ENCODE data around the gene PRPF6. TPM values are rescaled to one million over a fixed set of nuclear protein-coding genes. Genes with fewer than 3 reads are reported as not detected.

The PRPF6 gene
- total and polyA plus RNA-seq, 2 of the 13 experiments (the other 11 are each of a cell fraction or from before 2014, with no cell fraction given): 63.7 to 101 TPM

DNA sequence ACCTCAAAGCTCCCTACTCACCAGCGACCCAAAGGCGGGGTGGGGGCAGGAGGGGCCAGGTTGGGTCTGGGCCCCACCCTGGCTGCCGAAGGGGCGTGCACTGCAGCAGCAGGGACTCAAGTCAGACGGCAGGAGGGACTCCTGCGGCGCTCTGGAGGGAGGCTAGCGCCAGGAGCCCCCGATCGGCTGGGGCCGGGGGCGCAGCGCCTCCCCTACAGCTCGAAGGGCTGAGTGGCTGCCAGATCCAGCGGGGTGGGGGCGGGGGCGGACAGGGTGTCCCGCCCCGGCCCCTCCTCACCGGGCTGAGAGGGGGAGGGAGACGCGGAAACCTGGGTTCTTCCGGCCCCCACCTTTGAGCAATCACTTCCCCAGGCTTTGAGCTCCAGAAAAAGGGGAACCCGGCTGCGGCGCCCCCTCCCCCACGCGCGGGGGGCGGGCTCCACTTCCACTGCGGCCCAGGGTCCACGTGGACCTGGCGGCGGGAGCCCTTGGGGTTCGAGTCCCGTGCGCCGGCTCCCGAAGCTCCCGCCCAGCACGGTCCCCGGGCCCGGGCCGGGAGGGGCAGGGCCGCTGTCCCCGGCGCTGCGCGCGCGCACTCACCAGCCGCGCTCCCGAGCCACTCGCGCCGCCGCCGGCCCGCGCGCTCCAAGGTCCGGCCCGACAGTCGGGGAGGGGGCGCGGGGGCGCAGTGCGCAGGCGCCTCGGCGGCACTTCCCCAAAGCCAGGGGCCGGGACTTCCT, 98.5 kb downstream of the PRPF6 start, which contains the start of gene RGS19 (continued):
- TF ChIP-seq, protein P1, sequence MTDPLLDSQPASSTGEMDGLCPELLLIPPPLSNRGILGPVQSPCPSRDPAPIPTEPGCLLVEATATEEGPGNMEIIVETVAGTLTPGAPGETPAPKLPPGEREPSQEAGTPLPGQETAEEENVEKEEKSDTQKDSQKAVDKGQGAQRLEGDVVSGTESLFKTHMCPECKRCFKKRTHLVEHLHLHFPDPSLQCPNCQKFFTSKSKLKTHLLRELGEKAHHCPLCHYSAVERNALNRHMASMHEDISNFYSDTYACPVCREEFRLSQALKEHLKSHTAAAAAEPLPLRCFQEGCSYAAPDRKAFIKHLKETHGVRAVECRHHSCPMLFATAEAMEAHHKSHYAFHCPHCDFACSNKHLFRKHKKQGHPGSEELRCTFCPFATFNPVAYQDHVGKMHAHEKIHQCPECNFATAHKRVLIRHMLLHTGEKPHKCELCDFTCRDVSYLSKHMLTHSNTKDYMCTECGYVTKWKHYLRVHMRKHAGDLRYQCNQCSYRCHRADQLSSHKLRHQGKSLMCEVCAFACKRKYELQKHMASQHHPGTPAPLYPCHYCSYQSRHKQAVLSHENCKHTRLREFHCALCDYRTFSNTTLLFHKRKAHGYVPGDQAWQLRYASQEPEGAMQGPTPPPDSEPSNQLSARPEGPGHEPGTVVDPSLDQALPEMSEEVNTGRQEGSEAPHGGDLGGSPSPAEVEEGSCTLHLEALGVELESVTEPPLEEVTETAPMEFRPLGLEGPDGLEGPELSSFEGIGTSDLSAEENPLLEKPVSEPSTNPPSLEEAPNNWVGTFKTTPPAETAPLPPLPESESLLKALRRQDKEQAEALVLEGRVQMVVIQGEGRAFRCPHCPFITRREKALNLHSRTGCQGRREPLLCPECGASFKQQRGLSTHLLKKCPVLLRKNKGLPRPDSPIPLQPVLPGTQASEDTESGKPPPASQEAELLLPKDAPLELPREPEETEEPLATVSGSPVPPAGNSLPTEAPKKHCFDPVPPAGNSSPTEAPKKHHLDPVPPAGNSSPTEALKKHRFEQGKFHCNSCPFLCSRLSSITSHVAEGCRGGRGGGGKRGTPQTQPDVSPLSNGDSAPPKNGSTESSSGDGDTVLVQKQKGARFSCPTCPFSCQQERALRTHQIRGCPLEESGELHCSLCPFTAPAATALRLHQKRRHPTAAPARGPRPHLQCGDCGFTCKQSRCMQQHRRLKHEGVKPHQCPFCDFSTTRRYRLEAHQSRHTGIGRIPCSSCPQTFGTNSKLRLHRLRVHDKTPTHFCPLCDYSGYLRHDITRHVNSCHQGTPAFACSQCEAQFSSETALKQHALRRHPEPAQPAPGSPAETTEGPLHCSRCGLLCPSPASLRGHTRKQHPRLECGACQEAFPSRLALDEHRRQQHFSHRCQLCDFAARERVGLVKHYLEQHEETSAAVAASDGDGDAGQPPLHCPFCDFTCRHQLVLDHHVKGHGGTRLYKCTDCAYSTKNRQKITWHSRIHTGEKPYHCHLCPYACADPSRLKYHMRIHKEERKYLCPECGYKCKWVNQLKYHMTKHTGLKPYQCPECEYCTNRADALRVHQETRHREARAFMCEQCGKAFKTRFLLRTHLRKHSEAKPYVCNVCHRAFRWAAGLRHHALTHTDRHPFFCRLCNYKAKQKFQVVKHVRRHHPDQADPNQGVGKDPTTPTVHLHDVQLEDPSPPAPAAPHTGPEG (CRISPR knock-in tag; IDR thresholded peaks at IDR 0.05): 0 out of 2 replicates have a peak, but pooled peaks have one; percentile 42
- TF ChIP-seq ZNF20 (CRISPR knock-in tag; IDR thresholded peaks at IDR 0.05) (no peak), KLF16 (CRISPR knock-in tag; IDR thresholded peaks at IDR 0.05) (peak in 1 of 2 experiments; percentile 13; a peak in 1 of 4 replicates), TCF7 (IDR thresholded peaks at IDR 0.05; ENCODE audit: low read depth) (no peak), PRMT3 (CRISPR knock-in tag; IDR thresholded peaks at IDR 0.05; ENCODE audit: borderline replicate concordance, low read depth) (no peak), ZNF672 (CRISPR knock-in tag; IDR thresholded peaks at IDR 0.05) (no peak), SP140L (CRISPR knock-in tag; IDR thresholded peaks at IDR 0.05; ENCODE audit: borderline replicate concordance) (no peak), SOX6 (IDR thresholded peaks at IDR 0.05) (no peak), SOX6 (CRISPR knock-in tag; IDR thresholded peaks at IDR 0.05) (no peak), ZNF136 (CRISPR knock-in tag; IDR thresholded peaks at IDR 0.05; ENCODE audit: low read depth) (no peak)
- TF ChIP-seq, protein P2, sequence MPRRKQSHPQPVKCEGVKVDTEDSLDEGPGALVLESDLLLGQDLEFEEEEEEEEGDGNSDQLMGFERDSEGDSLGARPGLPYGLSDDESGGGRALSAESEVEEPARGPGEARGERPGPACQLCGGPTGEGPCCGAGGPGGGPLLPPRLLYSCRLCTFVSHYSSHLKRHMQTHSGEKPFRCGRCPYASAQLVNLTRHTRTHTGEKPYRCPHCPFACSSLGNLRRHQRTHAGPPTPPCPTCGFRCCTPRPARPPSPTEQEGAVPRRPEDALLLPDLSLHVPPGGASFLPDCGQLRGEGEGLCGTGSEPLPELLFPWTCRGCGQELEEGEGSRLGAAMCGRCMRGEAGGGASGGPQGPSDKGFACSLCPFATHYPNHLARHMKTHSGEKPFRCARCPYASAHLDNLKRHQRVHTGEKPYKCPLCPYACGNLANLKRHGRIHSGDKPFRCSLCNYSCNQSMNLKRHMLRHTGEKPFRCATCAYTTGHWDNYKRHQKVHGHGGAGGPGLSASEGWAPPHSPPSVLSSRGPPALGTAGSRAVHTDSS (CRISPR knock-in tag; conservative IDR thresholded peaks at IDR 0.05): no peak
- TF ChIP-seq, protein P3, sequence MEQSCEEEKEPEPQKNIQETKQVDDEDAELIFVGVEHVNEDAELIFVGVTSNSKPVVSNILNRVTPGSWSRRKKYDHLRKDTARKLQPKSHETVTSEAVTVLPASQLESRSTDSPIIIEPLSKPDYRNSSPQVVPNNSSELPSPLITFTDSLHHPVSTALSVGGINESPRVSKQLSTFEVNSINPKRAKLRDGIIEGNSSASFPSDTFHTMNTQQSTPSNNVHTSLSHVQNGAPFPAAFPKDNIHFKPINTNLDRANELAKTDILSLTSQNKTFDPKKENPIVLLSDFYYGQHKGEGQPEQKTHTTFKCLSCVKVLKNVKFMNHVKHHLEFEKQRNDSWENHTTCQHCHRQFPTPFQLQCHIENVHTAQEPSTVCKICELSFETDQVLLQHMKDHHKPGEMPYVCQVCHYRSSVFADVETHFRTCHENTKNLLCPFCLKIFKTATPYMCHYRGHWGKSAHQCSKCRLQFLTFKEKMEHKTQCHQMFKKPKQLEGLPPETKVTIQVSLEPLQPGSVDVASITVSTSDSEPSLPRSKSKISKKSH (CRISPR knock-in tag; IDR thresholded peaks at IDR 0.05; ENCODE audit: borderline replicate concordance): peak; percentile 84
- TF ChIP-seq, protein P4, sequence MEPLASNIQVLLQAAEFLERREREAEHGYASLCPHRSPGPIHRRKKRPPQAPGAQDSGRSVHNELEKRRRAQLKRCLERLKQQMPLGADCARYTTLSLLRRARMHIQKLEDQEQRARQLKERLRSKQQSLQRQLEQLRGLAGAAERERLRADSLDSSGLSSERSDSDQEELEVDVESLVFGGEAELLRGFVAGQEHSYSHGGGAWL (CRISPR knock-in tag; IDR thresholded peaks at IDR 0.05): peak; percentile 80; the same call in 1 of the 2 replicates
- TF ChIP-seq, protein P5, sequence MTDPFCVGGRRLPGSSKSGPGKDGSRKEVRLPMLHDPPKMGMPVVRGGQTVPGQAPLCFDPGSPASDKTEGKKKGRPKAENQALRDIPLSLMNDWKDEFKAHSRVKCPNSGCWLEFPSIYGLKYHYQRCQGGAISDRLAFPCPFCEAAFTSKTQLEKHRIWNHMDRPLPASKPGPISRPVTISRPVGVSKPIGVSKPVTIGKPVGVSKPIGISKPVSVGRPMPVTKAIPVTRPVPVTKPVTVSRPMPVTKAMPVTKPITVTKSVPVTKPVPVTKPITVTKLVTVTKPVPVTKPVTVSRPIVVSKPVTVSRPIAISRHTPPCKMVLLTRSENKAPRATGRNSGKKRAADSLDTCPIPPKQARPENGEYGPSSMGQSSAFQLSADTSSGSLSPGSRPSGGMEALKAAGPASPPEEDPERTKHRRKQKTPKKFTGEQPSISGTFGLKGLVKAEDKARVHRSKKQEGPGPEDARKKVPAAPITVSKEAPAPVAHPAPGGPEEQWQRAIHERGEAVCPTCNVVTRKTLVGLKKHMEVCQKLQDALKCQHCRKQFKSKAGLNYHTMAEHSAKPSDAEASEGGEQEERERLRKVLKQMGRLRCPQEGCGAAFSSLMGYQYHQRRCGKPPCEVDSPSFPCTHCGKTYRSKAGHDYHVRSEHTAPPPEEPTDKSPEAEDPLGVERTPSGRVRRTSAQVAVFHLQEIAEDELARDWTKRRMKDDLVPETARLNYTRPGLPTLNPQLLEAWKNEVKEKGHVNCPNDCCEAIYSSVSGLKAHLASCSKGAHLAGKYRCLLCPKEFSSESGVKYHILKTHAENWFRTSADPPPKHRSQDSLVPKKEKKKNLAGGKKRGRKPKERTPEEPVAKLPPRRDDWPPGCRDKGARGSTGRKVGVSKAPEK (CRISPR knock-in tag; IDR thresholded peaks at IDR 0.05; ENCODE audit: borderline replicate concordance): no peak
- TF ChIP-seq, protein P6, sequence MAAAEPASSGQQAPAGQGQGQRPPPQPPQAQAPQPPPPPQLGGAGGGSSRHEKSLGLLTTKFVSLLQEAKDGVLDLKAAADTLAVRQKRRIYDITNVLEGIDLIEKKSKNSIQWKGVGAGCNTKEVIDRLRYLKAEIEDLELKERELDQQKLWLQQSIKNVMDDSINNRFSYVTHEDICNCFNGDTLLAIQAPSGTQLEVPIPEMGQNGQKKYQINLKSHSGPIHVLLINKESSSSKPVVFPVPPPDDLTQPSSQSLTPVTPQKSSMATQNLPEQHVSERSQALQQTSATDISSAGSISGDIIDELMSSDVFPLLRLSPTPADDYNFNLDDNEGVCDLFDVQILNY (CRISPR knock-in tag; conservative IDR thresholded peaks at IDR 0.05): 0 out of 2 replicates have a peak, but pooled peaks have one; percentile 34

All from HepG2 (cell line).